Adipocyte (in vitro differentiated cells): ENCODE results near the gene SIGLEC7.

ENCODE experiments used
- DNase-seq: peaks from one replicate; pipeline ENCODE4 v3.0.0-alpha.2; 2015; ENCODE audit warnings: low read depth
- H3K27me3 ChIP-seq: replicated peaks from 2 replicates; pipeline ENCODE4 v1.7.0; 2013; ENCODE audit warnings: mild to moderate bottlenecking, low read length, moderate library complexity; ENCODE audit not compliant: control insufficient read depth, insufficient read depth
- H3K36me3 ChIP-seq: 2 replicates; pipeline ENCODE4 v1.7.0; 2013; ENCODE audit warnings: low read length, mild to moderate bottlenecking, moderate library complexity; ENCODE audit not compliant: control insufficient read depth, insufficient read depth, severe bottlenecking
- H3K4me1 ChIP-seq: 2 replicates; pipeline ENCODE4 v1.7.0; 2013; ENCODE audit warnings: mild to moderate bottlenecking, low read length, moderate library complexity; ENCODE audit not compliant: control insufficient read depth, insufficient read depth
- H3K4me3 ChIP-seq: 2 replicates; pipeline ENCODE4 v1.7.0; 2013; ENCODE audit warnings: mild to moderate bottlenecking, low read length, moderate library complexity
- H3K9ac ChIP-seq: 2 replicates; pipeline ENCODE4 v1.7.0; 2013; ENCODE audit warnings: mild to moderate bottlenecking, low read length, moderate library complexity
- H3K9me3 ChIP-seq: 2 replicates; pipeline ENCODE4 v1.7.0; 2013; ENCODE audit warnings: mild to moderate bottlenecking, low read length, moderate library complexity; ENCODE audit not compliant: control insufficient read depth

The SIGLEC7 gene

GRCh38 chr19:51128227-51128626, 13.9 kb upstream of the SIGLEC7 start:
- Histone ChIP-seq H3K36me3 (no peaks in the 10 kb centered on the region), H3K9ac (no peak overlapping the region), H3K27me3 (no peaks in the 10 kb centered on the region), H3K4me3 (no peak overlapping the region), H3K4me1 (peaks cover 11% of the 10 kb centered on the region), H3K9me3 (no peaks in the 10 kb centered on the region)
- no peak for DNase-seq

DNA sequence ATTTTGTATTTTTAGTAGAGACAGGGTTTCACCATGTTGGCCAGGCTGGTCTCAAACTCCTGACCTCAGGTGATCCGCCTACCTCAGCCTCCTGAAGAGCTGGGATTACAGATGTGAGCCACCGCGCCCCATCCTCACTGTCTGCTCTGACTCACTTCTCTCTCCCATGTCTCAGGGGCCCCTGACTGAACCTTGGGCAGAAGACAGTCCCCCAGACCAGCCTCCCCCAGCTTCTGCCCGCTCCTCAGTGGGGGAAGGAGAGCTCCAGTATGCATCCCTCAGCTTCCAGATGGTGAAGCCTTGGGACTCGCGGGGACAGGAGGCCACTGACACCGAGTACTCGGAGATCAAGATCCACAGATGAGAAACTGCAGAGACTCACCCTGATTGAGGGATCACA, 12.4 kb upstream of the SIGLEC7 start:
- no peaks in the 10 kb centered on the region for H3K36me3 ChIP-seq
- DNase-seq, result no peak

GRCh38 chr19:51131780-51132680, 10.1 kb upstream of the SIGLEC7 start:
- H3K4me3 ChIP-seq, result peak overlapping the region; percentile 25
- H3K9ac ChIP-seq, result peak overlapping the region; percentile 30
- H3K36me3 ChIP-seq, result no peaks in the 10 kb centered on the region
- DNase-seq, result no peak
- no peaks in the 10 kb centered on the region for H3K27me3 ChIP-seq
- H3K9me3 ChIP-seq, result no peaks in the 10 kb centered on the region
- peaks cover 11% of the 10 kb centered on the region for H3K4me1 ChIP-seq

More for the DNA sequence above, 12.4 kb upstream of the SIGLEC7 start:
- Histone ChIP-seq H3K4me1 (peaks cover 11% of the 10 kb centered on the region), H3K9ac (no peak overlapping the region), H3K4me3 (no peak overlapping the region), H3K27me3 (no peaks in the 10 kb centered on the region), H3K9me3 (no peaks in the 10 kb centered on the region)

DNA sequence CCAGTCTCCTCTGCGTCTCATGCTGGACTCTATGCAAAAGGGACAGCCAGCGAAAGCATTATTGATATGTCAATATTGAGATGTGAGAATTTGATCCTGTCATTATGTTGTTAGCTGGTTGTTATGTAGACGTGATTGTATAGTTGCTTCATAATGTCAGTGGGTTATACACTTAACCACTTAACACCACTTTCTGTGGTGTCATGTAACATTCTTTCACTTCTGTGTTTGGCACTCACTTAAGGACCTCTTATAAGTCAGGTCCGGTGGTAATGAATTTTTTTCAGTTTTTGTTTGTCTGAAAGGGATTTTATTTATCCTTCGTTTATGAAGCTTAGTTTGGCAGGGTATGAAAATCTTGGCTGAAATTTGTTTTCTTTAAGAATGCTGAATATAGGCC, 7.1 kb upstream of the SIGLEC7 start:
- Histone ChIP-seq H3K9ac (no peak overlapping the region), H3K9me3 (no peaks in the 10 kb centered on the region), H3K4me1 (peaks cover 9% of the 10 kb centered on the region), H3K36me3 (no peaks in the 10 kb centered on the region), H3K27me3 (peaks cover 7% of the 10 kb centered on the region), H3K4me3 (no peak overlapping the region)
- no peak for DNase-seq

GRCh38 chr19:51135986-51136762, 5.9 kb upstream of the SIGLEC7 start:
- no peaks in the 10 kb centered on the region for H3K36me3 ChIP-seq
- peaks cover 18% of the 10 kb centered on the region for H3K27me3 ChIP-seq
- no peak for DNase-seq
- H3K9ac ChIP-seq, result no peak overlapping the region
- H3K4me1 ChIP-seq, result peaks cover 9% of the 10 kb centered on the region
- no peaks in the 10 kb centered on the region for H3K9me3 ChIP-seq
- no peak overlapping the region for H3K4me3 ChIP-seq

- H3K9ac ChIP-seq, result no peak overlapping the region
- no peaks in the 10 kb centered on the region for H3K36me3 ChIP-seq
- H3K27me3 ChIP-seq, result peaks cover 24% of the 10 kb centered on the region
- peaks cover 6% of the 10 kb centered on the region for H3K4me1 ChIP-seq
- H3K9me3 ChIP-seq, result no peaks in the 10 kb centered on the region
- no peak overlapping the region for H3K4me3 ChIP-seq
- no peak for DNase-seq
These were observed 5.1 kb upstream of the SIGLEC7 start for GRCh38 chr19:51136851-51137551.

- Histone ChIP-seq H3K27me3 (peaks cover 24% of the 10 kb centered on the region), H3K36me3 (no peaks in the 10 kb centered on the region), H3K9ac (no peak overlapping the region), H3K4me3 (no peak overlapping the region), H3K4me1 (peaks cover 3% of the 10 kb centered on the region), H3K9me3 (no peaks in the 10 kb centered on the region)
- no peak for DNase-seq
These were observed 4.2 kb upstream of the SIGLEC7 start for GRCh38 chr19:51137792-51138425.

DNA sequence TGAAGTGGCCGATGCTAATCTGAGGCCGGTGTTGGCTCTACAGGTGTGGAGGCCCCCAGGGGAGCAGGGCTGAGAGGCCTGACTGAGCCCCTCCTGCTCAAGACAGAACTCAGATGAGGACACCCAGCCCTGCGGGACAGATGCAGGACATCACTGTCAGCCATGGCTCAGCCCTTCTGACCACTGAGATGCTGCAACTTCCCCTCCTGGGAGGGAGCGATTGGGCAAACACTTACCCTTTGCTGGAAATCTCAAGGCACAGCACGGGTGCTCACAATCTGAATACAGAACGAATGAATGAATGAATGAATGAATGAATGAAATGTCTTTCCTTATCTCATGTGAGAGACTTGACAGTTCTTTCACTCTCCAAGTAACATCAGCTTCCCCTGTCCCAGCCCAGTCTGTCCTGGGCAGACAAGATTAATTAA, 3.5 kb upstream of the SIGLEC7 start:
- Histone ChIP-seq H3K27me3 (peaks cover 25% of the 10 kb centered on the region), H3K9me3 (no peaks in the 10 kb centered on the region), H3K9ac (no peak overlapping the region), H3K4me3 (no peak overlapping the region), H3K4me1 (peaks cover 3% of the 10 kb centered on the region), H3K36me3 (no peaks in the 10 kb centered on the region)
- DNase-seq, result no peak

DNA sequence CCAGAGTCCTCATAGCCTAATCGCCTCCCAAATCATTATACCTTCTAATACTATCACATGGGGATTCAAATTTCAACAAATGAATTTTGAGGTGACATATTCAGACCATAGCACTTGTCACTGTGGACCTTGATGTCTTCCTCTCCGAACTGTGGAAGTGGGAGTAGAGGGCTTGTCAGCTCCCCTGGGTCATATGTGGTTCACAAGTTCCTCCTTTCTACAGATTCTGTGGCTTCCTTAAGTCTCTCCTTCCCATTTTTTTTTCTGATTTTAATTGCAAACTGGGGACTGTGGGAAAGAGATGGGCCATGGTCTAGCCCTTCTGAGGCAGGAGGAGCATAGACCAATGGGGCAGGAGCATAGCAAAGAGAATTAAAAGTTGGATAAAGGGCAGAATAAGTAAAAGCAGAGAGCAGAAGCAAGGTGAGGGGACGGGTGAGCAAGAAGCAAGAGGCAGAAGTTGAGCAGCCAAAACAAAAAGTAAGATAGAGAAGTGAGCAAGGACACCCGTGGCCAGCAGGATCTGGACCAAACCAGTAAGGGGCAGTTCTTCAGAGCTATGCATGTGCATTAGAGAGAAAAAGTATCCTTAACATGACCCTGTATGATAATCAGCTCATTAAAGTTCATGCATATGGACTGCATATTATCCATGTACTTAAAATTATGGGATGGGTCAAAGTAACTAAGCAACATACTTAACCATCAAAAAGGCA, 2.6 kb upstream of the SIGLEC7 start:
- Histone ChIP-seq H3K4me1 (peaks cover 3% of the 10 kb centered on the region), H3K9ac (no peak overlapping the region), H3K9me3 (no peaks in the 10 kb centered on the region), H3K36me3 (no peaks in the 10 kb centered on the region), H3K4me3 (no peak overlapping the region), H3K27me3 (peaks cover 32% of the 10 kb centered on the region)
- no peak for DNase-seq

DNA sequence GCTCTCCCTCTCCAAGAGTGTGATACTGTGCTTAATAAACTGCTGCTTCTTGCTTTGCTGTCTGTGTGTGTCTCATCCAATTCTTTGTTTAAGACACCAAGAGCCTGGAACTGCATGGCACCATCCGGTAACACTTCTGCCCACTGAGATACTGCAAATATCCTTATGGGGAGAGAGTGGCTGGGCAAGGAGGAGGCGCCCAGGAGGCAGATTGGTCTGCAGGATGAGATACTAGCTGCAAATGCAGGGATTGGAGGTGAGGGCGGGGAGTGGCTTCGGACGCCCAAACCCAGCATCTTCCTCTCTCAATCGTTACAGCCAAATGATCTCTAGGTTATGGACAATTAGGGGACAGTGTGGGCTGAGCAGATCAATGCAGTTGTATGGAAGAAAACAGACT, 1.7 kb upstream of the SIGLEC7 start:
- H3K27me3 ChIP-seq, result peaks cover 32% of the 10 kb centered on the region
- H3K9ac ChIP-seq, result no peak overlapping the region
- no peak for DNase-seq
- H3K9me3 ChIP-seq, result no peaks in the 10 kb centered on the region
- no peak overlapping the region for H3K4me3 ChIP-seq
- peaks cover 3% of the 10 kb centered on the region for H3K4me1 ChIP-seq
- H3K36me3 ChIP-seq, result no peaks in the 10 kb centered on the region
